ENCODE data around the gene TADA1. TPM values are rescaled to one million over a fixed set of nuclear protein-coding genes. Genes with fewer than 3 reads are reported as not detected.

The TADA1 gene
- total and polyA plus RNA-seq, 11 donors = 5.6 to 10.8 (median 9.3) TPM

- H3K4me1 ChIP-seq = peaks cover 0 to 53% (median 23%) of the 10 kb centered on the region in 12 donors
- intact Hi-C loops (cut with DNase I) = loop anchor here in 1 of 10 donors (10.0 kb wide), 1 partner anchor 376 kb away; the partner anchor contains the start of gene POU2F1
- ATAC-seq (no peak), DNase-seq (no peak)
- no peaks in the 10 kb centered on the region for H3K9me3 ChIP-seq
- no peaks in the 10 kb centered on the region for H3K27me3 ChIP-seq
- 93 to 97% (median 97%) methylated on average over 20 of the region's 20 CpGs for WGBS, 4 donors
- no peak overlapping the region for H3K27ac ChIP-seq
- TF ChIP-seq, protein P1, sequence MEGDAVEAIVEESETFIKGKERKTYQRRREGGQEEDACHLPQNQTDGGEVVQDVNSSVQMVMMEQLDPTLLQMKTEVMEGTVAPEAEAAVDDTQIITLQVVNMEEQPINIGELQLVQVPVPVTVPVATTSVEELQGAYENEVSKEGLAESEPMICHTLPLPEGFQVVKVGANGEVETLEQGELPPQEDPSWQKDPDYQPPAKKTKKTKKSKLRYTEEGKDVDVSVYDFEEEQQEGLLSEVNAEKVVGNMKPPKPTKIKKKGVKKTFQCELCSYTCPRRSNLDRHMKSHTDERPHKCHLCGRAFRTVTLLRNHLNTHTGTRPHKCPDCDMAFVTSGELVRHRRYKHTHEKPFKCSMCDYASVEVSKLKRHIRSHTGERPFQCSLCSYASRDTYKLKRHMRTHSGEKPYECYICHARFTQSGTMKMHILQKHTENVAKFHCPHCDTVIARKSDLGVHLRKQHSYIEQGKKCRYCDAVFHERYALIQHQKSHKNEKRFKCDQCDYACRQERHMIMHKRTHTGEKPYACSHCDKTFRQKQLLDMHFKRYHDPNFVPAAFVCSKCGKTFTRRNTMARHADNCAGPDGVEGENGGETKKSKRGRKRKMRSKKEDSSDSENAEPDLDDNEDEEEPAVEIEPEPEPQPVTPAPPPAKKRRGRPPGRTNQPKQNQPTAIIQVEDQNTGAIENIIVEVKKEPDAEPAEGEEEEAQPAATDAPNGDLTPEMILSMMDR (IDR thresholded peaks at IDR 0.05) = no peak
- TF ChIP-seq POLR2A (IDR thresholded peaks at IDR 0.05) = no peak
- peaks cover 0 to 100% (median 93%) of the 10 kb centered on the region in 9 donors for H3K36me3 ChIP-seq
- H3K4me3 ChIP-seq = no peak overlapping the region
Observed at GRCh38 chr1:166849135-166849534, 26.9 kb downstream of the TADA1 start.

- TF ChIP-seq, protein P1 (IDR thresholded peaks at IDR 0.05) = no peak
- no peak for TF ChIP-seq POLR2A (IDR thresholded peaks at IDR 0.05)
- DNase-seq (no peak), ATAC-seq (no peak)
- Histone ChIP-seq H3K4me3 (no peak overlapping the region), H3K4me1 (peaks cover 0 to 62% (median 33%) of the 10 kb centered on the region in 12 donors), H3K9me3 (no peaks in the 10 kb centered on the region), H3K27me3 (no peaks in the 10 kb centered on the region), H3K27ac (no peak overlapping the region), H3K36me3 (peaks cover 0 to 100% (median 89%) of the 10 kb centered on the region in 9 donors)
- intact Hi-C loops (cut with DNase I) = loop anchor here in 1 of 10 donors (10.0 kb wide), 1 partner anchor 377 kb away; the partner anchor contains the start of gene POU2F1
Observed at GRCh38 chr1:166848193-166848592, 27.9 kb downstream of the TADA1 start.

- H3K27ac ChIP-seq = peak overlapping the region; percentile 28 to 92 (median 76)
- peaks cover 4 to 79% (median 58%) of the 10 kb centered on the region in 12 donors for H3K4me1 ChIP-seq
- DNase-seq (peak in 2 of 5 donors; percentile 24 to 54), ATAC-seq (peak in 2 of 4 donors; percentile 6 to 40)
- no peak overlapping the region for H3K4me3 ChIP-seq
- peaks cover 6 to 90% (median 77%) of the 10 kb centered on the region in 9 donors for H3K36me3 ChIP-seq
- no peaks in the 10 kb centered on the region for H3K9me3 ChIP-seq
- intact Hi-C loops (cut with DNase I) = loop anchor here in 2 of 10 donors (5.0 to 10.0 kb wide), 2 partner anchors 33 to 380 kb away; partner anchors contain the start of genes POU2F1 (in 1 of the 2) and TADA1 (in 1 of the 2)
- 36 to 65% (median 53%) methylated on average over 4 to 7 of the region's 7 CpGs for WGBS, 4 donors
- TF ChIP-seq, protein P1 (IDR thresholded peaks at IDR 0.05) = no peak
- no peak for TF ChIP-seq POLR2A (IDR thresholded peaks at IDR 0.05)
- no peaks in the 10 kb centered on the region for H3K27me3 ChIP-seq
Observed at GRCh38 chr1:166844791-166845190, 31.3 kb downstream of the TADA1 start.

DNA sequence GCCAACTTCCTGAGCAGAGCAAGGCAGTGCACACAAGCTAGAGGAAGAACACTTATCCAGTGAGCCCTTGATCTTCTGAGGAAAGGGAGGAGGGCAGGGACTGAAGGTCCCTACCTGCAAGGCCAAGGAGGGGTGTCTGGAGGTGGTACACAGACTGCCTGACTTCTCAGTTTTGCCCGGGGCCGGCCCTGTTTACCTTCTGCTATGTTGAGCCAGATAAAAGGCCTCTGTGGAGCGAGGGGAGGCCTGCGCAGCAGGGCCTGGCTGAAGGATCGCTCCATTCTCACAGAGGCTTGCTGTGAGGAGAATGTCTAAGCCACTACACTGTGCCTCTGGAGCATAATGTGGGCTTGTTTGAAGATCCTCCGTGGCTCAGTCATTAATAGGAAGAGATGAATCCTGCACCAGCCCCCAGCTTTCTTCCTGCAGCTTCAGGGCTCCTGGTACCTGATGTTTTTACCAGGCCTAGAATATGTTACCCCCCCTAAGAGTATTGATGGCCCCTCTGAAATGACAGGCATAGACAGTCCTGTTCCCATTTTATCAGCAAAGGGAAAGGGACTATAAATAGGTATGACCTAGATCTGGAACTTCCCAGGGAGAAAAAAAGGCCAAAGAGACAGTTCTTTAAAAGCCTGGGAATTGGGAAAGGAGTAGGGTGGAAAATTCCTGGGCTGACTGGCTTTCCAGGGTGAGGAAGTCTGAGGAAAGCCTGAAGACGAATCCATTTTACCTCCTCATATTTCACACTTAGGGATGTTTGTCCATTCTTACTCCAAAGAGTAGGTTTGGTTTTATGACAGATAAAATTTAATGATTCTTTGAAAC lies 32.1 kb downstream of the TADA1 start:
- Histone ChIP-seq H3K4me3 (peak overlapping the region in 2 of 12 donors; percentile 0 to 1), H3K36me3 (peaks cover 3 to 82% (median 69%) of the 10 kb centered on the region in 9 donors)
- peak in 3 of 4 donors; percentile 11 to 71 (median 40) for ATAC-seq

More for the DNA sequence above, 32.1 kb downstream of the TADA1 start:
- Histone ChIP-seq H3K9me3 (no peaks in the 10 kb centered on the region), H3K27me3 (no peaks in the 10 kb centered on the region), H3K4me1 (peaks cover 4 to 79% (median 59%) of the 10 kb centered on the region in 12 donors), H3K27ac (peak overlapping the region; percentile 28 to 92 (median 76))
- intact Hi-C loops (cut with DNase I) = loop anchor here in 2 of 10 donors (5.0 to 10.0 kb wide), 2 partner anchors 33 to 381 kb away; partner anchors contain the start of genes POU2F1 (in 1 of the 2) and TADA1 (in 1 of the 2)
- DNase-seq = no peak
- WGBS, 4 donors = 20 to 31% (median 24%) methylated on average over 1 to 7 of the region's 7 CpGs
- no peak for TF ChIP-seq POLR2A (IDR thresholded peaks at IDR 0.05)
- TF ChIP-seq, protein P1 (IDR thresholded peaks at IDR 0.05) = no peak
